ENCODE measurements around the gene DNER.

Gene DNER

DNA sequence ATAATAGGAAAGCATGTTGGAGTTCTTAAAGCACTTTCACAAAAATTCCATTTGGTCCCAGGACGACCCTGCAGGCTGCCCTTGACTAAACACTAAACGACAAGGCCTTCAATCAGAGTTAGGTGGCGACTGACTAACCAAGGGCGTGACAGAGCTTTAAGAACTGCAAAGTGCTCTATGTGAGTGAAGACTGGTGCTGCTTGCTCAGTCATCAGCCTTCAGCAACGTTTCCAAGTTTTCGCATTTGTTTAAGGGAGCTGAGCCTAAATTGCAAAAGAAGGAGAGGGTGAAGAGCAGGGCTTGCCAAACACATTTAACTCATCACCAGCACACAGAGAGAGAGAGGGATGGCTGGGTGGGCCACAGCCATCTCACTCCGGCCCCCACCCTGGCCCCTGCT, 238.6 kb downstream of the DNER start:
- H3K36me3 ChIP-seq (ENCODE audit: control insufficient read depth, insufficient read depth, low read length) = no peaks in the 10 kb centered on the region
- DNase-seq (ENCODE audit: extremely low read depth, insufficient read length) = no peak
- no peaks in the 10 kb centered on the region for H3K27me3 ChIP-seq (replicated peaks; ENCODE audit: control insufficient read depth, insufficient read depth, low read length)
- TF ChIP-seq, protein P1, sequence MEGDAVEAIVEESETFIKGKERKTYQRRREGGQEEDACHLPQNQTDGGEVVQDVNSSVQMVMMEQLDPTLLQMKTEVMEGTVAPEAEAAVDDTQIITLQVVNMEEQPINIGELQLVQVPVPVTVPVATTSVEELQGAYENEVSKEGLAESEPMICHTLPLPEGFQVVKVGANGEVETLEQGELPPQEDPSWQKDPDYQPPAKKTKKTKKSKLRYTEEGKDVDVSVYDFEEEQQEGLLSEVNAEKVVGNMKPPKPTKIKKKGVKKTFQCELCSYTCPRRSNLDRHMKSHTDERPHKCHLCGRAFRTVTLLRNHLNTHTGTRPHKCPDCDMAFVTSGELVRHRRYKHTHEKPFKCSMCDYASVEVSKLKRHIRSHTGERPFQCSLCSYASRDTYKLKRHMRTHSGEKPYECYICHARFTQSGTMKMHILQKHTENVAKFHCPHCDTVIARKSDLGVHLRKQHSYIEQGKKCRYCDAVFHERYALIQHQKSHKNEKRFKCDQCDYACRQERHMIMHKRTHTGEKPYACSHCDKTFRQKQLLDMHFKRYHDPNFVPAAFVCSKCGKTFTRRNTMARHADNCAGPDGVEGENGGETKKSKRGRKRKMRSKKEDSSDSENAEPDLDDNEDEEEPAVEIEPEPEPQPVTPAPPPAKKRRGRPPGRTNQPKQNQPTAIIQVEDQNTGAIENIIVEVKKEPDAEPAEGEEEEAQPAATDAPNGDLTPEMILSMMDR (IDR thresholded peaks at IDR 0.05; ENCODE audit: insufficient read depth, low read length, poor library complexity, severe bottlenecking) = no peak
- no peak overlapping the region for H3K4me3 ChIP-seq (replicated peaks; ENCODE audit: low read depth, low read length)

DNA sequence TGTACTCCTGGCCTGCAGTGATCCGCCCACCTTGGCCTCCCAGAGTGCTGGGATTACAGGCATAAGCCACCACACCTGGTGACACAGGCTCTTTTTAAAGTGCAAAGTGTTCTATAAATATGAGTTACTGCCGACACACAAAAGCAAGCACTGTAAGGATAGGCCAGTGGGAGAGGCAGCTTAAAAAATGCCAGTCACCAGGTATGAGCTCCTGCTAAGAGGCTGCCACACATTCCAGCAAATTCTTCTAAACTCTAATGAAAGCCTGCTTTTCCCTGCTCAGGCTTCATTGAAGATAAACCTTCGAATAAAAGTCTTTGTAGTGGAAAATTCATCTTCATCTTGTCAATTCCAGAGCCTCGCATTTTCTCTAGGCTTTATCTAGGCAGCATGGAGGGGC, 240.2 kb downstream of the DNER start:
- no peak for DNase-seq (ENCODE audit: extremely low read depth, insufficient read length)
- TF ChIP-seq, protein P1 (IDR thresholded peaks at IDR 0.05; ENCODE audit: insufficient read depth, low read length, poor library complexity, severe bottlenecking) = no peak
- Histone ChIP-seq H3K36me3 (ENCODE audit: control insufficient read depth, insufficient read depth, low read length) (no peaks in the 10 kb centered on the region), H3K27me3 (replicated peaks; ENCODE audit: control insufficient read depth, insufficient read depth, low read length) (no peaks in the 10 kb centered on the region), H3K4me3 (replicated peaks; ENCODE audit: low read depth, low read length) (no peak overlapping the region)

DNA sequence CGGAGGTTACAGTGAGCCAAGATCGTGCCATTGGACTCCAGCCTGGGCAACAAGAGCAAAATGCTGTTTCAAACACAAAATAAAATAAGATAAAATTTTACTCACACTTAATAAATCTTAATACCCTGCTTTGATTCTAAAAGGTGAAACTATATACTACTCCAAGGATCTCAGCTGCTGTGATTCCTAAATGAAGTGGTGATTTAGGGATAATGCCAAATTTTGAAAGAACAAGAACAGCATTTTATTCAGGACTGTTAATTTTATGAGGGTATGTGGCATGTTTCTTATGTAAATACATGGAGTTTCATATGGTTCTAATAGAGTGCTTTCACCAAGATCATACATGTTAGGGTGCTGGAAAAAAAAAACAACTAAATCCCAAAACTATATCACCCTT, 243.6 kb downstream of the DNER start:
- TF ChIP-seq, protein P1 (IDR thresholded peaks at IDR 0.05; ENCODE audit: insufficient read depth, low read length, poor library complexity, severe bottlenecking) = no peak
- Histone ChIP-seq H3K36me3 (ENCODE audit: control insufficient read depth, insufficient read depth, low read length) (no peaks in the 10 kb centered on the region), H3K4me3 (replicated peaks; ENCODE audit: low read depth, low read length) (no peak overlapping the region), H3K27me3 (replicated peaks; ENCODE audit: control insufficient read depth, insufficient read depth, low read length) (no peaks in the 10 kb centered on the region)
- DNase-seq (ENCODE audit: extremely low read depth, insufficient read length) = no peak

DNA sequence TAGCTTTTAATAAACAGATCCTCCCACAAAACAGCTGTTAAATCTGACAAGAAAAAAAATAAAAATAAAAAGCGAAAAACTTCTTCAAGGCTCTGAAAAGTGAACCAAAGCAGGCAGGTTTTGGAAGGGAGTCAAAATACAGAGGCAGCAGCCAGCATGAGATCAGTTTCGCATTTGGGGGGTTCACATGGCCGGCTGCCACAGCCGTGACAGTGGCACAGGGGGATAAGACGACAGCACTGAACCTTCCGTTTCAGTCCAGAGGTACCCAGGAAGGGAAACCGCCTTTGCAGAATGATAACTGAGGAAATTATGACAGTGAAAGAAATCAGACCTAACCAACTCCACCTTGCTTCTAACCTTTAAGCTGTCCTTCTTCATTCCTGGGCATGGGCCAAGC, 246.6 kb downstream of the DNER start:
- no peak overlapping the region for H3K4me3 ChIP-seq (replicated peaks; ENCODE audit: low read depth, low read length)
- no peaks in the 10 kb centered on the region for H3K36me3 ChIP-seq (ENCODE audit: control insufficient read depth, insufficient read depth, low read length)
- no peak for DNase-seq (ENCODE audit: extremely low read depth, insufficient read length)
- no peaks in the 10 kb centered on the region for H3K27me3 ChIP-seq (replicated peaks; ENCODE audit: control insufficient read depth, insufficient read depth, low read length)
- TF ChIP-seq, protein P1 (IDR thresholded peaks at IDR 0.05; ENCODE audit: insufficient read depth, low read length, poor library complexity, severe bottlenecking) = no peak

DNA sequence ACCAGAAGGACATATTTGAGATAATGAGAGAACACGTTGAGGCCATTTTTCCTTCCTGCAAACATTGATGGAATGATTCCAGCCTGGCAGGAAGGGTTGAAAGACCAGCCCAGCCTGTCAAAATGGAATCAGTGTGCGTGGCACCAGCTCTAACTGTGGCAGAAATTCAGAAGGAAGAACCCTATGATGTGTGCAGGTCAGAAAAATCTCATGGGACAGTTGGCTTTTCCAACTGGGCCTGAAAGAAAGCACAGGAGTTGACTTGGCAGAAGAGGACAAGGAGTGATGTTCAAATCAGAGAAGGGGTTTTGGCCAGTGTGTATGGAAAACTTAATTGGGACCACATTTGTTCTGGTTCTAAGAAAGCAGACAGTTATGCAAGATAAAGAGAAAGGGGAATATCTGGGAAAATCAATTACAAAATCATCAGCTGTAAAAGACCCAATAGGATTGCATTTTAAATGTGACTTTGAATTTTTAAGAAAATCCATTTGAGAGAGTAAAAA, 250.5 kb downstream of the DNER start:
- Histone ChIP-seq H3K27me3 (replicated peaks; ENCODE audit: control insufficient read depth, insufficient read depth, low read length) (no peaks in the 10 kb centered on the region), H3K36me3 (ENCODE audit: control insufficient read depth, insufficient read depth, low read length) (no peaks in the 10 kb centered on the region), H3K4me3 (replicated peaks; ENCODE audit: low read depth, low read length) (no peak overlapping the region)
- no peak for DNase-seq (ENCODE audit: extremely low read depth, insufficient read length)
- TF ChIP-seq, protein P1 (IDR thresholded peaks at IDR 0.05; ENCODE audit: insufficient read depth, low read length, poor library complexity, severe bottlenecking) = no peak

DNA sequence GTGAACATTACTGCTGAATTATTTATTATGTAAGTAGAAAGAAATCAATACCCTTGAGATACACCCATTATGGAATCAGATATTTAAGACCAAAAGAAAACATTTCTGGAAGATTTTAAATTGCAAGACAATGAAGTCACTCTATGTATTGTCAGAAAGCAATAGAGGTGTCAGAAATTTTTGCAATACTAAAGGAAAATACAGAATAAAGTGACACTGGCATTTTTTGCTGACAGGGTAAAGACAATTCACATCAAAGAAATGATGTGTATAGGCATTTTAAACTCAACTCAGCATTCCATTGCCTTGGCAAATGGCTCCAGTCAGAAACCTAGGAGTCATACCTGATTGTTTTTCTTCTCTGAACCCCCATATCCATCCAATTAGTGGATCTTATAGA, 252.2 kb downstream of the DNER start:
- Histone ChIP-seq H3K36me3 (ENCODE audit: control insufficient read depth, insufficient read depth, low read length) (no peaks in the 10 kb centered on the region), H3K27me3 (replicated peaks; ENCODE audit: control insufficient read depth, insufficient read depth, low read length) (no peaks in the 10 kb centered on the region), H3K4me3 (replicated peaks; ENCODE audit: low read depth, low read length) (no peak overlapping the region)
- no peak for DNase-seq (ENCODE audit: extremely low read depth, insufficient read length)
- TF ChIP-seq, protein P1 (IDR thresholded peaks at IDR 0.05; ENCODE audit: insufficient read depth, low read length, poor library complexity, severe bottlenecking) = no peak

Measured in GM06990 (cell line).